NB4 (cell line): Measurements from ENCODE around the gene PARD3.

Experiments
- CTCF ChIP-seq: IDR thresholded peaks from one replicate; pipeline ENCODE4 v1.5.1; 2012; ENCODE audit warnings: low read depth, low read length
- MAX ChIP-seq: IDR thresholded peaks from 2 replicates; pipeline ENCODE4 v1.6.1; 2011; ENCODE audit warnings: low read depth, low read length
- POLR2A ChIP-seq: IDR thresholded peaks from 2 replicates; pipeline ENCODE4 v1.6.1; 2011; ENCODE audit warnings: mild to moderate bottlenecking; ENCODE audit not compliant: insufficient read length; ENCODE audit errors: extremely low read depth

GRCh38 chr10:34504534-34504933, 310.6 kb downstream of the PARD3 start:
- TF ChIP-seq CTCF (no peak), MAX (no peak), POLR2A (no peak)
